Panc1 (cell line): Measurements from ENCODE around the gene TMPRSS11B.

Experiments used
- CTCF ChIP-seq: fragments of 450-650 bp; IDR thresholded peaks from 2 replicates; pipeline ENCODE4 v1.5.1; 2017; ENCODE audit warnings: mild to moderate bottlenecking
- POLR2AphosphoS5 ChIP-seq: IDR thresholded peaks from 2 replicates; pipeline ENCODE4 v1.6.1; 2012; ENCODE audit warnings: mild to moderate bottlenecking, low read depth, low read length, moderate library complexity
- SIN3A ChIP-seq: IDR thresholded peaks from 2 replicates; pipeline ENCODE4 v1.6.1; 2012; ENCODE audit warnings: low read depth, mild to moderate bottlenecking, low read length, moderate library complexity, borderline replicate concordance; ENCODE audit not compliant: insufficient read depth
- TF ChIP-seq, protein P1 (sequence below), 2 experiments: IDR thresholded peaks; 2 replicates each; pipeline ENCODE4 v1.6.1; 2011 to 2012; ENCODE audit warnings: low read depth in 2 of 2, control low read depth in 1 of 2, low read length in 1 of 2, mild to moderate bottlenecking in 1 of 2, moderate library complexity in 1 of 2; ENCODE audit not compliant: insufficient read depth in 1 of 2

- TF ChIP-seq CTCF (no peak; the same call in 1 of the 2 replicates), SIN3A (no peak), POLR2AphosphoS5 (no peak)
- TF ChIP-seq, protein P1, sequence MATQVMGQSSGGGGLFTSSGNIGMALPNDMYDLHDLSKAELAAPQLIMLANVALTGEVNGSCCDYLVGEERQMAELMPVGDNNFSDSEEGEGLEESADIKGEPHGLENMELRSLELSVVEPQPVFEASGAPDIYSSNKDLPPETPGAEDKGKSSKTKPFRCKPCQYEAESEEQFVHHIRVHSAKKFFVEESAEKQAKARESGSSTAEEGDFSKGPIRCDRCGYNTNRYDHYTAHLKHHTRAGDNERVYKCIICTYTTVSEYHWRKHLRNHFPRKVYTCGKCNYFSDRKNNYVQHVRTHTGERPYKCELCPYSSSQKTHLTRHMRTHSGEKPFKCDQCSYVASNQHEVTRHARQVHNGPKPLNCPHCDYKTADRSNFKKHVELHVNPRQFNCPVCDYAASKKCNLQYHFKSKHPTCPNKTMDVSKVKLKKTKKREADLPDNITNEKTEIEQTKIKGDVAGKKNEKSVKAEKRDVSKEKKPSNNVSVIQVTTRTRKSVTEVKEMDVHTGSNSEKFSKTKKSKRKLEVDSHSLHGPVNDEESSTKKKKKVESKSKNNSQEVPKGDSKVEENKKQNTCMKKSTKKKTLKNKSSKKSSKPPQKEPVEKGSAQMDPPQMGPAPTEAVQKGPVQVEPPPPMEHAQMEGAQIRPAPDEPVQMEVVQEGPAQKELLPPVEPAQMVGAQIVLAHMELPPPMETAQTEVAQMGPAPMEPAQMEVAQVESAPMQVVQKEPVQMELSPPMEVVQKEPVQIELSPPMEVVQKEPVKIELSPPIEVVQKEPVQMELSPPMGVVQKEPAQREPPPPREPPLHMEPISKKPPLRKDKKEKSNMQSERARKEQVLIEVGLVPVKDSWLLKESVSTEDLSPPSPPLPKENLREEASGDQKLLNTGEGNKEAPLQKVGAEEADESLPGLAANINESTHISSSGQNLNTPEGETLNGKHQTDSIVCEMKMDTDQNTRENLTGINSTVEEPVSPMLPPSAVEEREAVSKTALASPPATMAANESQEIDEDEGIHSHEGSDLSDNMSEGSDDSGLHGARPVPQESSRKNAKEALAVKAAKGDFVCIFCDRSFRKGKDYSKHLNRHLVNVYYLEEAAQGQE (IDR thresholded peaks at IDR 0.05; ENCODE audit: insufficient read depth in 1 of 2, low read depth in 2 of 2, low read length in 1 of 2), result no peak
These were observed 68.6 kb downstream of the TMPRSS11B start for GRCh38 chr4:68176904-68177303.
